NOMO-1 (cell line): ENCODE data around the gene TMEM131.

Source experiments
- DNase-seq, 2 experiments: peaks; one replicate each; lab custom pipeline; 2025; ENCODE audit not compliant: unreplicated experiment in 2 of 2; lab: John Stamatoyannopoulos, UW

The TMEM131 gene

DNA sequence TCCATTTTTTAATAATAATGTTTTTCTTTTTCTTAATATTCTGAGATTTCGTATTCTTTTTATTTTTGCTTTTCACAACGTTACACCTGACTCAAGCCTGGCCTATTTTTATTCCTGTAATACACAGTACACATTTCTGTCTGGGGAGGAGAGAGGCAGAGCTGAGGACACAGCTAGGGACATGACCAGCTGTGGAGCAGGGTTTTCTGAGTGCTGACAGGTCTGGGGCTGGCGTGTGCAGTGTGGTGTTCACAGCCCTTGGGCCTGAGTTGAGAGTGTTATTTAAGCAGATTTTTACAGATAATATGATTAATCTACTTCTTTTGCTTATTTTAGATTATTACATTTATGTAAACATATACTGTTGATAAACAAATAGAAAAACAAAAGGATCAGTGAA is 226.4 kb downstream of the TMEM131 start:
- no peak for DNase-seq

DNA sequence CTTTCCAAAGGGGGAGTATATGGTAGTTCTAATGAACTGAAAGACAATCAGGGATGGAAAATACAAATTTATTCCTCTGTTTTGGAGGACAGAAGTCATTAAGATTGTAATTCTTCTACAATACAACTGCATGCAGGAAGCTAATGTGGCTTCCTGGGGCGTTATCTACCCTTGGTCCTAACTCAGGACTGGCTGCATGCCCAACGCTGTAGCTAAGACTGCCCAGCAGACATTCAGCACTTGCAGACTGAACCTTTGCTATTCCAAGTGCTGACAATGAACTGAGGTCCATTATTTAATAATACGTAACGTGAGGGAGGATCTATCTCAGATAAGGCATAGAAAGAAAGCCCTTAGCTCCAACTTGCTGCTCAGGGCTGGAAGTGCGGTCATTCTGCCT is 229.2 kb downstream of the TMEM131 start:
- DNase-seq: no peak

DNA sequence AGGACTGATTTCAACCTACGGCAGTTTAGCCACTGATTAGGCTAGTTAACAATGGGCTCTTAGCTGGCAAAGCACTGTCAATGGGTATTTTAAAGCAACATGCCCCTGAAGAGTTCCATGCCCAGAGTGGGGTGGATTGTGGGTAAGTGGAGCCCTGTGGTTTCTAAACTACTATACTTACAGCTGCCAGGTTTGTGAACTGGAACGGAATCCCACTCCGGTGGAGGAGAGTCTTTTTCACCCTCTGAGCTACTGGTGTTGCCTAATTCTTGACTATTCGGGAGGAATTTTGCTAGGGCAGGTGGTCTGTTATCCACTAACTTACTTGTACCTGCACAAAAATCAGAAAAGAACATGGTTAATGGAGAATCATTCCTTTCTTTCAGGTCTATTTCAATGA is 229.8 kb downstream of the TMEM131 start:
- DNase-seq: no peak

DNA sequence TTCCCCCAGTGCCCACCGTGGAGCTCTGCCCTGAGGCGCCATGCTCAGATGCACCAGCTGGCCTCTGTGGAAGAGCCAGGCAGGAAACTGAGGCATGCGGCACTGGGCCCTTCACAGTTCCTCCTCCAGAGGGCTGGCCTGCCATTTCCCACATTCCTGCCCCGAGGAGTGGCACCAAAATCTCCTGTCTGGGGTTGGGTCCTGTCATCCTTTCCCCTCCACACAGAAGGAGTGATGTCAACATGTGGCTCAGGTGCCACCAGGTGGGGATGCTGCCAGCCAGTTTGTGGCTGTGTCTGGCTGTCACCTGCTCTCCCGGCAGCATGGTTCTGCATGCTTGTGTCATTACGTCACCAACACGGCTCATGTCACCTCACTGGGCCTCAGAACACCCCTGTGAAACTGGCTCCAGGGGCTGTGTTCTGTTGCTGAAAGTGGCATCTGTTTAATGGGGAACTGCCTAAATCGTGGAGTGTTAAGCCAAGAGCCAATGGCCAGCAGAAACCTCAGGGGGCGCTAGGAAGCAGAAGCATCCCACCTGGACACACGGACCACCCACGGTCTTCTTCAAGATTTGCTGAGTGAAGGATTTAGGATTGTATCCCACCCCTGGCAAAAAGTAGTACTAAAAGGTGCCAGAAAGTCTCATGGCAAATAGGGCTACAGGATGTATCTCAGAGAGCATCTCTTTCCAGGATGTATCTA is 231.0 kb downstream of the TMEM131 start:
- no peak for DNase-seq

DNA sequence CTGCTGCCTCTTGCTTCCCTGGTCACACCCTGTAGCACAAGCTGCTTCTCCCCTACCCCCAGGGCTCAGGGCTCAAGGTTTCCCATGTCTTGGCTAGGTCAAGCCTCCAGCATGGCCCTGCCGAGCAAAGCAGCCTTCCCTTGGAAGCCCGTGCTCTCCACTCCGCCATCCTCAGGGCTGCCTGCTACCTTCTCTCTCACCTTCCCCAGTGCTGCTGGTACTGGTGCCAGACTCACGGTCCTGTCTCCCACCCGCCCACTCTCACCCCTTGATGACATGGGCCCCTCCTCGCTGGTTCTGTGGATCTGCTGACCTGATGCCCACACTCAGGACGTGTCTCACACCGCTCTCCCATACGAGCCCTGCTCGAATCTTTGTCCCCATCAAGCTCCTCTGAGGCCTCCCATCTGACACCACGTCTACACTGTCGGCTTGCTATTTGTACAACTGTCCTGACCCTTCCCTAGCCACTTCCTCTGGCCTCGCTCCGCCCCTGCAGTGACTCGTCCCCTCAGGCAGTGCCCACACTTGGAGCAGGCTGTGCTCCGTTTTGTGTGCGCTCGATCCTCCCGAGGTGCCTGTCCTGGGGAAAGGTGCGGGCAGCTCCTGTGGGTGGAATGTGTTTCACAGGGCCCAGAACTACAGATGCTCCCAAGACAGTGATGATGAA is 232.4 kb downstream of the TMEM131 start:
- DNase-seq: no peak

DNA sequence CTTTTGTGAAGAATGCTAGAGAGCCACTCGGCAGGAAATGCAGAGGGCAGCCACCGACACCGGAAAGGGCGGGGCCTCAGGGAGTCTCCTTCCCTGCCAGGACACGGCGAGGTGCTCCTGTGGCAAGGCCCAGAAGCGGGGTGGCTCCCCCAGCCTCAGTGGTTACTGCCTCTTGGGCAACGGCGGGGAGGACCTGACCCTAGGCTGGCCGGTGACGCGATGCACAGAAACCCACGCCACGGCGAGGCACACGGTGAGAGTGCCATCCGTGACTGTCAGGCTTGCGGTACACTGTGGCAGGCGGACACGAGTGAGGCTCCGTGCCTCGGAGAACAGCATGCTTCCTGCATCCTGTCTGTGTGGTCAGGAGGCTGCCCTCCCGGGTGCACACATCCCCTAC is 234.6 kb downstream of the TMEM131 start:
- DNase-seq: no peak

DNA sequence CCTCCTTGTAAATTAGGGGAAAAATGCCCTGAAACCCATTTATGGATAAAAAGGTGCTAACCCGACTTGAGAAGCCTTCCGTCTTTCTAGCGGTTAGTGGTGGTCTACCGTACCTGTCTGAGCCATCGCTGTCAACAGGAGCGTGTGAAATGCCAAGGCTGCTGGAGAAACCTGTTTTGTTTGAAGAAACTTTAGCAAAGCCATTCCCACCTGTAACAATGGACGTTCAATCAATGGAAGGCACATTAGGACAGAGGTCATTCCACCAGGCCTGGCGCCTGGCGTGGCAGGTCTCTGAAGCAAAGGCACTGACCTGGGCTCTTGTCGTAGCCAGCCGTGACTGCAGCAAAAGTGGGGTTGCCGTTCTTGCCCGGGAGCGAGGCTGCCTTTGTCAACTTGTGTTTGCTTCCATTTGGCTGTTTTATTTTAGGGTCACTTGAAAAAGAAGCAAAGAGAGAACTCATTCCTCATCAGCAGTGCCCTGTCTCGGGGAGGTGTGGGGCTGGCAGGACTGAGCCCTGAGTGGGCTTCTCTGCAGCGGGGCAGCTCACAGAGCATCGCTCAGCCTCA is 235.2 kb downstream of the TMEM131 start:
- DNase-seq: no peak

DNA sequence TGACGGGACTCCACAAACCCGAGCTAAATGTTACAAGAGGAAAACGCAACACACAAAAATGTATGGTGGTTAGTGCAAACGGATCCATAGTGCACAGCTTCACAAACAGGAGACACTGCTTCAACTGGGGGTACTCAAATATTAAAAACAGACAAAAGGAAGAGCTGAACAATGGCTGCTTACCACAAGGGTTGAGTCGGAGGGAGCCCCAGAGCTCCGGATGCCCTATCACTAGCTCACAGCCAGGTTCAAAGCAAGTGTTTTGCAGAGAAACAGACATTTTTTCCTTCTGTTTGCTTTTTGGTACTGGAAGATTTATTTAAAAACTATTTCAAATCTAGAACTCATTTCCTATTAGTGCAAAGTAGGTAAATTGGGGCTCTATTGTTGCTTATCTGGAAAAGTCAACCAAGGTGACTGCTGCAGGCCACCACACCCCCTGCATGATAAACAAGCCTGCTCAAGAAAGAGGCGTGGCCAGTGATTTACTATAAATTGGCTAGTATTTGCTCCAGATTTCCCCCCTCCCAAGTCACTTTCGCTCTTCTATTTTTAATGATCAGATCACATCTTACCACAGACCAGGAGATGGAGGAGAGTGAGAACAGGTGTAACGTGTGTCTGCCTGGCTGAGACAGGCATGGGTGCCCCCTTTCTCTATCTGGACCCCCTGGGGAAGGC is 235.9 kb downstream of the TMEM131 start:
- DNase-seq: no peak

DNA sequence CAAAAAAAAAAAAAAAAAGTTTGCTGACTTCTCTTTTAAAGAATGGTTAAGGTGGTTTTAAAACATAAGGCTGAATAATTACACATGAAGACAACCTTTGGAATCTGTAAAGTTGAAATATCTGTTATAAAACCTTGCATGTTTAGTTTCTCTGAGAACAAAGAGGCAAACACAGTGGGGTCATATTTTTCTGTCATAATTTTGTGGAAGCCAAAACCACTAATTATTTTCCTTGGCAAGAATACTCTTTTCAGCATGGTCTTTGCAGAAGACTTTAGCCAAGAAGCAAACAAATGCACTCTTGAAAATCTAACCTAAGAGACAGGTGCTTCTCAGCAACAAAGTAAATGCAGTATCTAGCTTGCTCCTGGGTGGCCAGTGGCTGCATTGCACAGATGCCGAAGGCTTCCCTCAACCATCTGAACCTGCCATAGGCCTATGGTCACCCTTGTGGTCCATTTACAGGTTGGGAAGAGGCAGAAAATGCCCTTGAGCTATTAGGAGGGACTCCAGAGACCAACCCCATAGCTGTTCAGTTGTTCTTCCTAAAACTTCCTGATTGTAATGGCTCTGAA is 237.5 kb downstream of the TMEM131 start:
- no peak for DNase-seq

DNA sequence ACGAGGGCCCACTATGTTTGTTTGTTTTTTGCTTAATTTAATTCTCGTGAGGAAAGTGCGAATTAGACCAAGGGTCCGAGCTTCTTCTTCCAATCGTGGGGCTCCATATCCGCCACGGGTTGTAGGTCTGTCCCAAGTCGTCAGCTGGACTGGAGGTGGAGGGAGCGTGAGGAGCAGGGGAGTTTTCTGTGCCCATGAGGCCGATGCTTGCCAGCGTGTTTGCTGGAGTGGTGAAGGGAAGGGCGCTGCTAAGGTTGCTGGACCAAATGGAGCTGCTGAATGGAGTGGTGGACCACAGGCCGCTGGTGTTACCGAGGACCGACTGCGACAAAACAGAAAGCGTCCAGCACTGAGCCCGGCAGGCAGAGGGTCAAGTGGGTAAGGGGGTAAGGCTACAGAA is 238.7 kb downstream of the TMEM131 start:
- no peak for DNase-seq

DNA sequence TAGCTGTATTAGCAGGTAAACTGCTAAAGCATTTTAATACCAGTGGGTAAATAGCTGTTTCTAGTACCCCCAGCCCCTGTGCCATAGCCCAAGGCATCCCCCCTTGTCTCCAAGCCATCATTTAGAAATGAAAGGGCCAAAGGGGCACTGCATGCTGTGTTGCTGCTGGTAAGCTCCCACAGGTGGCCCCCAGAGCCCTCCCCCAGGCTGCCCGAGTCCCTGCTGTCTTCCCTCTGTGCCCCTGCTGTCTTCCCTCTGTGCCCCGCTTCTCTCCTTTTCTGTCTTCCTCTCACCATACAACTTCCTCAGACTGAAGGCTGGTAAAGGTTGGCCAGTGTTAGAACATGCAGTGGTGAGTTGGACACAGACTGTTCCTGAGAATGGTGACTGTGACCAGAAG is 240.3 kb downstream of the TMEM131 start:
- DNase-seq: no peak

DNA sequence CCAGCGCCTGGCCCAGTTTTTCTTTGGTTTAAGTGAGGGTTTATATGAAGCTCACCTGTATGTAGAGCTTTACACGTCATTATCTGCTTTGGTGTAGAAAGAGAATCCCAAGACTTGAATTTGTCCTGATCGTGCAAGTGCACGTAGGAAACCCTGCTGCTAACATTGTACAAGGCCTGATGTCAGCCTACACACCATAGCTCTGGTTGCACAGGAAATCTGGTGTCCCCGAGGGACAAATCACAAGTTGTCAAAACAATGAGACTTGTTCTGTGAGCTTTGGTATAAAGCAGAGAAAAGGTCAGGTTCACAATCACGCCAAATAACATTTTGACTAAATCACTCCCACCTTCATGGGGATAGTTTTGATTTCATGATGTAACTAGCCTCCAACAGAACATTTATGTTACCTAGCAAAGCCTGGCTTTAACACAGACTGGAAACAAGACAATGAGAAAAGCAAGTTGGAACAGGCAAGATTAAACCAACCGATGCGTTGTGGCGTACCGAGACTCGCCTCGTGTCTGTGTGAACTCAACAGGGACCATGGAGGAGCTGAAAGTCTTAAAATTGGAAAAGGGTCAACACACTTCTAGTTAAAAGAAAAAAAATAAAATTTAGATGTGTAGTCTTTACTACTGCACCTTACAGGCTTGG is 240.9 kb downstream of the TMEM131 start:
- DNase-seq: no peak

DNA sequence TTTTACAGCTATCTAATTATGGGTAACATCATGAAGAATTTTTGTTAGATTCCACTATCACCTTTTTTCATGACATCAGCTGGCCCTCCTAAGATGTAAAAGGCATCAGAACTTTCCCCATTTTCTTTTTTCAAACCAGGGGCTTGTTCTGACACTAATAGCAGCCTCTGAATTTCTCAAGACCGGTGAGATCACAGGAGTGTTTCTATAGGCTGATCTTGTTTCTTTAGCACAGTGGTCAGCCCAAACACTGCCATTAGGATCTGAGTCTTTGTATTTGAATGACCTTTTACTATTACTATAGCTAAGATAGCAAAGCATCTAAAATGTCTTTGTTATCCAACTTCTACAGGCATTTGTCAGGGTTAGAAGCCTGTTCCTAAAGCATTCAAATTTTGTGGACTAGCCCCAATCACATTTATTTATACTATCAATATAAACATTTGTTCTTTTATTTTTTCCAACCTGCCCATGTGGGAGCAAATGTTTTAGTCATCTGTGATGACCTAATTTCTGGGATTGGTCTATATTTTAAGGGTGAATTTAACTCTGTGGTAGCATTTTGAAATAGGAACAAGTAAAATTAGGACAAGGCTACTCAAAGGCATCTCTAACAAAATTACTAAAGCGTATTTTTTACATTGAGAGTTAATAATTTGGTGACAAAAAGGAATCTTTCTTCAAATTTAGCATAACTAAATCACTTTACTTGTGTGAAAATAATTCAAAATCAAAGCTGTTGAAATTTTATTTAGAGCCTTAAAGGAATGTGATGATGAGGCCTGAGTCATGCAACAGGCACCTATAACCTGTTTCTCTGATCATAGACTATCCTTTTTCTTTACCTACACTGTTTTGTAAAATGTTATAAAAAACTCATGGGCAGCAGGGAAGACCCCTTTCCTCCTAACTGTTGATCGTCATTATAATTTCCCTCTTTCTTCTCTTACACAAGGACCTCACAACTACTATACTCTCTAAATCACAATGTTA is 243.1 kb downstream of the TMEM131 start:
- DNase-seq: no peak

DNA sequence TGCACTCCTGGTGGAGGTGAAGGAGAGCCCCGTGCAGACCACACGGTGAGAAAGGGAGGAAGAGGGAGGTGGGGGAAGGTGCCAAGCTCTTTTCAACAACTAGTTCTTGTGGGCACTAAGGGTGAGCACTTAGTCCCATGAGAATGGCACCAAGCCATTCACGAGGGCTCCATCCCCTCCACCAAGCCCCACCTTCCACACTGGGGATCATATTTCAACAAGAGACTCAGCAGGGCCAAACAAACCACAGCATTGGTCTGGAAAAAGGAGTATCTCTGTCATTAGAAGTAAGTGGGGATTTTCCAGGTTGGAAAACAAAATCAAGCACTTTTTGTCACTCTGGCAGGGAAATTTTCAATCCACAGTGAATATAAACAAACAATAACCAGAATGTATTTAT is 244.0 kb downstream of the TMEM131 start:
- DNase-seq: no peak

DNA sequence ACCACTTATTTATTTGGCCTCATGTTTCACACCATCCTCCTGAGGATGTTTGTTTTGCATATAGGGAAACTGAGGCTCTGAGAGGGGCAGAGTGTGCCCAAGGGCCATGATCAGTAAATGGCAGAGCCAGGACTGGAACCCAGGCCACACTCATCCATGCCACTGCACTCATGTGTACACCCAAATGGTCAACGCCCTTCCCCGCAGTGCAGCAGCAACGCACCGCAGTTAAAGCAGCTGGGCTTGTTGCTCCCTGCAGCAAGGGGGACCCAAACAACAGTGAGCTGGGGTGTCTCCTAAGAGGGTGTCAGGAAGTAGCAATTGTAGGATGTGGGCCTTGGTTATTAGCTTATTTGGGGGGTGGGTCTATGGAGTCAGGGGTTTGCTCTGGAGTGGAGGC is 245.7 kb downstream of the TMEM131 start:
- DNase-seq: no peak

DNA sequence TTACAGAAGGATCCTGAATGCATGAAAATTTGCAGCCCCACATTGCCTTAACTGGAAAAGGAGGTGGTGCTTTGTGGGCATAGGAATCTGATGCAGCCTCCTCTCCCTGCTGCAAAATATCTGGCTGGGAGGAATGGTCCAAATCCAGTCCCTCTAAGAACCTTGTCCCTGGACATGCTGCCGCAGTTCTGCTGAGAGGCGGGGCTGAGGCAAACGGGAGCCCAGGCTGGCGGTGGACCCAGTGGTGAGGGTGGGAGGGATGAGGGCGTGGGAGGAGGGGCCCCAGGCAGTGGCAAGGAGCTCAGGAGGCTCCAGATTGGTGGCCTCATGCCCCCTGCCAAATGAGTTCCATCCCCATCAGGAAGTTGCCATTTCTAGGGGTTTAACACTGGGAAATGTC is 246.2 kb downstream of the TMEM131 start:
- no peak for DNase-seq

DNA sequence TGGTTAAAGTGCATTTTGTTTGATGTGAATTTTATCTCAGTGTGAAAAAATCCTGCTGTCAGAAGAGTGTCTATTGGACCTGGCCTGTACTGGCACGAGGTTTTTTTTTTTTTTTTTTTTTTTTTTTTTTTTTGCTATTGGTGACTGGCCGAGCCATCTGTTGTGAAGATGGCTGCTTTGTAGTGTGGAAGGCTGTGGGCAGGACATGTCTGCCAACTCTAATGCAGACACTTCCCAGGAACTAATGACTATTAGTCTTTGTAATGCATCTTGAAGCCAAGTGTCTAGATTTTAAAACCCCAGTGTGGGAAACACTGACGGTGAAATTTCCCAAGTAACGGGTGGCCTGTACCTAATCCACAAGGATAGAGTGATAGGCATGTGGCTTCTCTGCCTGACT is 248.0 kb downstream of the TMEM131 start:
- no peak for DNase-seq

DNA sequence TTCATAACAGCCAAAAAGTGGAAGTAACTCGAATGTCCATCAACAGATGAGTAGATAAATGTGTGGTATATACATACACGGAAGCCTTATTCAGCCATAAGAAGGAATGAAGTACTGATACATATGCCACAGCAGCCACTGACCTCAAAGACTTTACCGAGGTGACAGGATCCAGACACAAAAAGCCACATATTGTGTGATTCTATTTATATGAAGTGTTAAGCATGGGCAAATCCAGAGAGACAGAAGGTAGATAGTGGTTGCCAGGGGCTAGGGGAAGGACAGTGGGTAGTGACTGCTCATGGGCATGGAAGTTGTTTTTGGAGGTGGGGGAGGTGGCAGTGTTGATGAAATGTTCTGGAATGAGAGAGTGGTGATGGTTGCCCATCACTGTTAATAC is 248.5 kb downstream of the TMEM131 start:
- DNase-seq: no peak

DNA sequence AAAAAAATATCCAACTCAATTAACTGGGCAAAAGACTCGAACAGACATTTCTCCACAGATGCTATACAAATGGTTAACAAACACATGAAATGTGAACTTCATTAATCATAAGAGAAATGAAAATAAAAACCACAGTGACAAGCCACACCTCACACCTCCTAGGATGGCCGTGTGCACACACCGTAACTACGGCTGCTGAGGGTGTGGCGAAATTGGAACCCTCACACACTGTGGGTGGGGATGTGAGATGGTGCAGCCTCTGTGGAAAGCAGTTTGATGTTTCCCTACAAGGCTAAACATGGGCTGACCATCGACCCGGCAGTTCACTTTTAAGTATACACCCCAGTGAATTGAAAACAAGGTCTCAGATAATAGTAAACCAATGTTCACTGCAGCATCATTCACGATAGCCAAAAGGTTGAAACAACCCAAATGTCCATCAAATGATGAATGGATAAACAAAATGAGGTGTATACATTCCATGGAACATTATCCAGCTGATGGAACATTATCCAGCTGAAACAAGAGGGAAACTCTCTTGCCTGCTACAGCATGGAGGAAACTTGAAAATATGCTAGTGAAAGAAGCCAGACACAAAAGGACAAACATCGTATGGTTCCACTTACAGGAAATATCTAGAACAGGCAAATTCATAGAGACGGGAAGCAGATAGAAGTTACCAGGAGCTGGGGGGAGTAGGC is 250.1 kb downstream of the TMEM131 start:
- DNase-seq: no peak
